ES-I3 (cell line): ENCODE measurements around the gene GJC3.
"Not testable (repeated sequence)": the region's sequence is repeated elsewhere in the genome, so short reads cannot be mapped to it uniquely, and the experiment has no call there.

Experiments
- H3K36me3 ChIP-seq: 2 replicates; pipeline ENCODE4 v1.6.1; 2013; ENCODE audit warnings: mild to moderate bottlenecking, low read length, control low read depth, moderate library complexity; ENCODE audit not compliant: insufficient read depth
- H3K4me1 ChIP-seq: 2 replicates; pipeline ENCODE4 v1.6.1; 2013; ENCODE audit warnings: mild to moderate bottlenecking, control low read depth, low read length; ENCODE audit not compliant: insufficient read depth
- H3K9ac ChIP-seq: 2 replicates; pipeline ENCODE4 v1.6.1; 2013; ENCODE audit warnings: low read depth, mild to moderate bottlenecking, low read length, moderate library complexity
- H3K9me3 ChIP-seq: 2 replicates; pipeline ENCODE4 v1.6.1; 2013; ENCODE audit warnings: mild to moderate bottlenecking, low read length, moderate library complexity; ENCODE audit not compliant: control insufficient read depth, insufficient read depth

The GJC3 gene

GRCh38 chr7:99918959-99919813 lies 10.2 kb downstream of the GJC3 start, which contains the start of gene TRIM4:
Gene TRIM4 (minus strand): TSS chr7:99919530. CDS start chr7:99919401, 129 bp downstream.
- no peaks in the 10 kb centered on the region for H3K36me3 ChIP-seq
- peaks cover 8% of the 10 kb centered on the region; the same call in 1 of the 2 replicates for H3K9me3 ChIP-seq
- H3K9ac ChIP-seq = no peak within 1 kb of the TSS

GRCh38 chr7:99910976-99911375 lies 18.4 kb downstream of the GJC3 start:
- H3K4me1 ChIP-seq = no peaks in the 10 kb centered on the region
- H3K9ac ChIP-seq = no peak overlapping the region
- H3K36me3 ChIP-seq = no peaks in the 10 kb centered on the region
- H3K9me3 ChIP-seq = no peaks in the 10 kb centered on the region

More at GRCh38 chr7:99918959-99919813, 10.2 kb downstream of the GJC3 start, which contains the start of gene TRIM4:
- H3K4me1 ChIP-seq = no peaks in the 10 kb centered on the region

- no peaks in the 10 kb centered on the region for H3K36me3 ChIP-seq
- no peak overlapping the region for H3K9ac ChIP-seq
- no peaks in the 10 kb centered on the region for H3K4me1 ChIP-seq
- H3K9me3 ChIP-seq = no peaks in the 10 kb centered on the region
Observed at GRCh38 chr7:99901581-99901980, 27.8 kb downstream of the GJC3 start.

GRCh38 chr7:99899830-99900519 lies 29.4 kb downstream of the GJC3 start:
- H3K9me3 ChIP-seq = no peaks in the 10 kb centered on the region
- no peaks in the 10 kb centered on the region for H3K36me3 ChIP-seq

GRCh38 chr7:99898836-99899235 lies 30.6 kb downstream of the GJC3 start:
- H3K9ac ChIP-seq = no peak overlapping the region
- no peaks in the 10 kb centered on the region for H3K9me3 ChIP-seq
- H3K4me1 ChIP-seq = no peaks in the 10 kb centered on the region
- H3K36me3 ChIP-seq = no peaks in the 10 kb centered on the region

More at GRCh38 chr7:99899830-99900519, 29.4 kb downstream of the GJC3 start:
- no peak overlapping the region for H3K9ac ChIP-seq
- H3K4me1 ChIP-seq = no peaks in the 10 kb centered on the region

GRCh38 chr7:99898023-99898357 lies 31.4 kb downstream of the GJC3 start:
- Histone ChIP-seq H3K36me3 (no peaks in the 10 kb centered on the region), H3K9ac (no peak overlapping the region), H3K4me1 (no peaks in the 10 kb centered on the region), H3K9me3 (no peaks in the 10 kb centered on the region)

GRCh38 chr7:99897322-99898022 lies 31.9 kb downstream of the GJC3 start:
- no peaks in the 10 kb centered on the region for H3K9me3 ChIP-seq
- H3K36me3 ChIP-seq = no peaks in the 10 kb centered on the region
- no peak overlapping the region for H3K9ac ChIP-seq
- no peaks in the 10 kb centered on the region for H3K4me1 ChIP-seq

GRCh38 chr7:99894738-99895137 lies 34.7 kb downstream of the GJC3 start:
- Histone ChIP-seq H3K36me3 (no peaks in the 10 kb centered on the region), H3K9me3 (no peaks in the 10 kb centered on the region), H3K9ac (no peak overlapping the region), H3K4me1 (no peaks in the 10 kb centered on the region)

- H3K9ac ChIP-seq = no peak overlapping the region
- H3K36me3 ChIP-seq = no peaks in the 10 kb centered on the region
- no peaks in the 10 kb centered on the region for H3K4me1 ChIP-seq
- 0 out of 2 replicates have a peak, but pooled peaks cover 2% of the 10 kb centered on the region for H3K9me3 ChIP-seq
Observed at GRCh38 chr7:99893280-99893679, 36.1 kb downstream of the GJC3 start.

GRCh38 chr7:99890348-99890747 lies 39.1 kb downstream of the GJC3 start:
- not testable (repeated sequence) for H3K4me1 ChIP-seq, H3K9ac ChIP-seq, H3K36me3 ChIP-seq, H3K9me3 ChIP-seq

- H3K9ac ChIP-seq, H3K36me3 ChIP-seq, H3K9me3 ChIP-seq, H3K4me1 ChIP-seq: not testable (repeated sequence)
Observed at GRCh38 chr7:99888366-99888765, 41.1 kb downstream of the GJC3 start.

- H3K4me1 ChIP-seq = no peaks in the 10 kb centered on the region
Observed at GRCh38 chr7:99881370-99881769, 48.0 kb downstream of the GJC3 start.

GRCh38 chr7:99876933-99877332 lies 52.5 kb downstream of the GJC3 start, which contains the start of gene OR2AE1:
Gene OR2AE1 (minus strand): TSS chr7:99877033. CDS start chr7:99877033, 0 bp downstream.
- H3K36me3 ChIP-seq = no peaks in the 10 kb centered on the region
- H3K4me1 ChIP-seq = no peaks in the 10 kb centered on the region
- H3K9me3 ChIP-seq = no peaks in the 10 kb centered on the region
- no peak within 1 kb of the TSS for H3K9ac ChIP-seq

More at GRCh38 chr7:99881370-99881769, 48.0 kb downstream of the GJC3 start:
- H3K36me3 ChIP-seq = no peaks in the 10 kb centered on the region
- no peak overlapping the region for H3K9ac ChIP-seq
- no peaks in the 10 kb centered on the region; the same call in none of the 2 replicates for H3K9me3 ChIP-seq

GRCh38 chr7:99876491-99876890 lies 52.9 kb downstream of the GJC3 start:
- no peaks in the 10 kb centered on the region for H3K9me3 ChIP-seq
- H3K4me1 ChIP-seq = no peaks in the 10 kb centered on the region
- H3K36me3 ChIP-seq = no peaks in the 10 kb centered on the region
- H3K9ac ChIP-seq = no peak overlapping the region
